HepG2 (cell line): Measurements from ENCODE around the gene GEMIN2. TPM values are rescaled to one million over a fixed set of nuclear protein-coding genes. Genes with fewer than 3 reads are reported as not detected.

ENCODE experiments used
- CHD2 ChIP-seq: IDR thresholded peaks from 2 replicates; pipeline ENCODE4 v1.6.1; 2011; ENCODE audit warnings: low read depth, low read length, improper control_type of control experiment
- HIVEP1 ChIP-seq: sonication (generic); formaldehyde crosslinking; IDR thresholded peaks from 2 replicates; pipeline ENCODE4 v1.4.0; 2020; ENCODE audit warnings: mild to moderate bottlenecking, missing genetic modification reagents
- MAFG ChIP-seq: sonication (generic); formaldehyde crosslinking; IDR thresholded peaks from 2 replicates; pipeline ENCODE4 v1.5.1; 2020; ENCODE audit warnings: mild to moderate bottlenecking, missing genetic modification reagents
- MATR3 ChIP-seq: sonication (generic); formaldehyde crosslinking; IDR thresholded peaks from 2 replicates; pipeline ENCODE4 v1.4.0; 2020; ENCODE audit warnings: missing genetic modification reagents
- NFKB2 ChIP-seq: sonication (generic); formaldehyde crosslinking; IDR thresholded peaks from 2 replicates; pipeline ENCODE4 v1.4.0; 2020; ENCODE audit warnings: missing genetic modification reagents, borderline replicate concordance
- RXRB ChIP-seq: IDR thresholded peaks from 2 replicates; pipeline ENCODE4 v1.6.1; 2016; ENCODE audit warnings: borderline replicate concordance, missing genetic modification reagents, missing compliant biosample characterization
- SOX5 ChIP-seq: IDR thresholded peaks from 2 replicates; pipeline ENCODE4 v1.6.1; 2016; ENCODE audit warnings: borderline replicate concordance
- ZBTB49 ChIP-seq: sonication (generic); formaldehyde crosslinking; IDR thresholded peaks from 2 replicates; pipeline ENCODE4 v1.4.0; 2020; ENCODE audit warnings: missing genetic modification reagents, borderline replicate concordance
- polyA plus RNA-seq, 8 experiments: library from polyadenylated mRNA; depleted of rRNA in 3 of 8; stranded (reverse) in 7 of 8; unstranded in 1 of 8; fragments of >200 nt; fragmentation: Illumina TruSeq in 4 of 8; extraction: Trizol in 4 of 8; gene quantifications; 2 replicates each; pipeline versions ENCODE4 v1.2.1 to v1.2.3, GENCODE V29; 2011 to 2016; ENCODE audit warnings: low read depth in 4 of 8, missing spikeins in 1 of 8, mixed read lengths in 1 of 8; ENCODE audit not compliant: insufficient read depth in 1 of 8
- total RNA-seq, 5 experiments: library from RNA; depleted of rRNA; stranded (reverse); fragments of >200 nt; fragmentation: Illumina TruSeq; extraction: Trizol; gene quantifications; 2 replicates each; pipeline ENCODE4 v1.2.3, GENCODE V29; 2016; ENCODE audit warnings: low read depth in 1 of 5
- TF ChIP-seq, protein P1 (sequence below): sonication (generic); formaldehyde crosslinking; IDR thresholded peaks from 2 replicates; pipeline ENCODE4 v1.8.1; 2022; ENCODE audit warnings: mild to moderate bottlenecking, missing genetic modification reagents

The GEMIN2 gene
- total and polyA plus RNA-seq, 2 of the 13 experiments (the other 11 are each of a cell fraction or from before 2014, with no cell fraction given), result 54.8 to 110 TPM

DNA sequence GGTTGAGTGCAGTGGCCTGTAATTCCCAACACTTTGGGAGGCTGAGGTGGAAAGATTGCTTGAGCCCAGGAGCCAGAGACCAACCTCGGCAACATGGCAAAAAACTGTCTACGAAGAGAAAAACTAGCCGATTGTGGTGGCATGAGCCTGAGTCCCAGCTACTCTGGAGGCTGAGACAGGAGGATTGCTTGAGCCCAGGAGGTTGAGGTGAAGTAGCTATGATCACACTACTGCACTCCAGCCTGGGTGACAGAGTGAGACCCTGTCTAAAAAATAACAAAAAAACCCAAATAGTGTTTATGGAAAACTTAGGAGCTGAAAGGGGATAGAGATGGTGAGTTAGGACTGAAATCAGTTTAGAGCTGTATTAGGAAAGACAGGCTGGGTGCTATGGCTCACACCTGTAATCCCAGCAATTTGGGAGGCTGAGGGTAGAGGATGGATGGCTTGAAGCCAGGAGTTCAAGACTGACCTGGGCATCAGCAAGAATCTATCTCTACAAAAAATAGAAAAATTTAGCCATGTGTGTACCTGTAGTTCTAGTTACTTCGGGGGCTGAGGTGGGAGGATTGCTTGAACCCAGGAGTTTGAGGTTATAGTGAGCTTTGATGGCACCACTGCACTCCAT lies 70.6 kb downstream of the GEMIN2 start (continued):
- TF ChIP-seq ZBTB49 (CRISPR knock-in tag) (0 out of 2 replicates have a peak, but pooled peaks have one; percentile 30), HIVEP1 (CRISPR knock-in tag) (no peak), MAFG (no peak), MATR3 (CRISPR knock-in tag) (no peak), RXRB (no peak), NFKB2 (CRISPR knock-in tag) (peak; percentile 38; the same call in 1 of the 2 replicates), CHD2 (no peak), SOX5 (CRISPR knock-in tag) (no peak)
- TF ChIP-seq, protein P1, sequence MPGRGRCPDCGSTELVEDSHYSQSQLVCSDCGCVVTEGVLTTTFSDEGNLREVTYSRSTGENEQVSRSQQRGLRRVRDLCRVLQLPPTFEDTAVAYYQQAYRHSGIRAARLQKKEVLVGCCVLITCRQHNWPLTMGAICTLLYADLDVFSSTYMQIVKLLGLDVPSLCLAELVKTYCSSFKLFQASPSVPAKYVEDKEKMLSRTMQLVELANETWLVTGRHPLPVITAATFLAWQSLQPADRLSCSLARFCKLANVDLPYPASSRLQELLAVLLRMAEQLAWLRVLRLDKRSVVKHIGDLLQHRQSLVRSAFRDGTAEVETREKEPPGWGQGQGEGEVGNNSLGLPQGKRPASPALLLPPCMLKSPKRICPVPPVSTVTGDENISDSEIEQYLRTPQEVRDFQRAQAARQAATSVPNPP (CRISPR knock-in tag), result 0 out of 2 replicates have a peak, but pooled peaks have one; percentile 44
